Measurements from ENCODE around the gene HSPB3. TPM values are rescaled to one million over a fixed set of nuclear protein-coding genes. Genes with fewer than 3 reads are reported as not detected.

HSPB3 gene
- total and polyA plus RNA-seq, 2 of the 4 experiments (the other 2 are of a cell fraction): 0.31 to 0.54 TPM

- TF ChIP-seq MAFK (IDR thresholded peaks at IDR 0.05; ENCODE audit: low read depth, low read length): no peak
- no peak for TF ChIP-seq NFE2L2 (IDR thresholded peaks at IDR 0.05; ENCODE audit: low read depth, low read length)
- TF ChIP-seq, protein P1, sequence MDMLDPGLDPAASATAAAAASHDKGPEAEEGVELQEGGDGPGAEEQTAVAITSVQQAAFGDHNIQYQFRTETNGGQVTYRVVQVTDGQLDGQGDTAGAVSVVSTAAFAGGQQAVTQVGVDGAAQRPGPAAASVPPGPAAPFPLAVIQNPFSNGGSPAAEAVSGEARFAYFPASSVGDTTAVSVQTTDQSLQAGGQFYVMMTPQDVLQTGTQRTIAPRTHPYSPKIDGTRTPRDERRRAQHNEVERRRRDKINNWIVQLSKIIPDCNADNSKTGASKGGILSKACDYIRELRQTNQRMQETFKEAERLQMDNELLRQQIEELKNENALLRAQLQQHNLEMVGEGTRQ (IDR thresholded peaks at IDR 0.05; ENCODE audit: low read depth, low read length): no peak
- TF ChIP-seq POLR2A (IDR thresholded peaks at IDR 0.05; ENCODE audit: low read depth, low read length): no peak
- no peak for TF ChIP-seq FOS (IDR thresholded peaks at IDR 0.05; ENCODE audit: low read depth, low read length)
- no peak for TF ChIP-seq MAZ (IDR thresholded peaks at IDR 0.05; ENCODE audit: borderline replicate concordance, low read depth, low read length)
- no peak overlapping the region for H3K4ac ChIP-seq (ENCODE audit: low read depth, low read length)
- H4K91ac ChIP-seq (ENCODE audit: insufficient read depth, low read depth, low read length): no peak overlapping the region
- ChIA-PET POLR2A (ENCODE audit: unreplicated experiment) (interaction anchor here (0.6 kb wide), 1 partner anchor 33 kb away, joined by 3 read pairs; no protein-coding TSS in a partner anchor), CTCF (interaction anchor here (0.9 to 1.1 kb wide), 3 partner anchors 12 to 178 kb away, joined by 3 to 4 read pairs (median 4); no protein-coding TSS in a partner anchor)
- no CpG with 5 or more reads among the region's 3 CpGs for WGBS, 2 experiments (ENCODE audit: extremely low coverage in 2 of 2, insufficient read length in 1 of 2)
- ATAC-seq (ENCODE audit: low read depth) (no peak), DNase-seq (no peak)
- no TSS peak for BruUV-seq (replicated peaks)
- H4K5ac ChIP-seq (ENCODE audit: low read depth, low read length): no peak overlapping the region
- dilution Hi-C loops (cut with HindIII; ENCODE audit: low sequenced_read_pairs, unreplicated experiment): no loop called here
- no peaks in the 10 kb centered on the region for H3K4me1 ChIP-seq (ENCODE audit: control insufficient read depth, insufficient read depth, low read length)
- no peak overlapping the region for H2BK15ac ChIP-seq (ENCODE audit: low read depth, low read length)
- no peak overlapping the region for H3K4me3 ChIP-seq (ENCODE audit: insufficient read depth, low read depth, low read length)
- no peak overlapping the region for H2BK20ac ChIP-seq (ENCODE audit: low read depth, low read length)
- H3K27me3 ChIP-seq (ENCODE audit: control insufficient read depth, insufficient read depth, low read length): peaks cover 22% of the 10 kb centered on the region
- no peaks in the 10 kb centered on the region for H3K79me1 ChIP-seq (ENCODE audit: low read depth in 1 of 2, low read length in 2 of 2)
- H3K9ac ChIP-seq (ENCODE audit: low read depth, low read length): no peak overlapping the region
- H3K23ac ChIP-seq (ENCODE audit: low read depth, low read length): no peak overlapping the region
- no peak overlapping the region for H2AFZ ChIP-seq (replicated peaks; ENCODE audit: low read length, poor library complexity)
- H3K27ac ChIP-seq (ENCODE audit: insufficient read depth, low read length): no peak overlapping the region
- no peak overlapping the region for H3K56ac ChIP-seq (ENCODE audit: extremely low read depth, insufficient read depth, low read length)
- H3K9me1 ChIP-seq (ENCODE audit: insufficient read depth, low read length): no peaks in the 10 kb centered on the region
- no peak overlapping the region for H2BK120ac ChIP-seq (ENCODE audit: low read depth, low read length)
- in situ Hi-C loops (cut with MboI; ENCODE audit: low sequenced_read_pairs): no loop called here
- H3K36me3 ChIP-seq (ENCODE audit: control insufficient read depth, insufficient read depth, low read length): no peaks in the 10 kb centered on the region
- H3K4me2 ChIP-seq (ENCODE audit: low read depth, low read length): no peak overlapping the region
- no peaks in the 10 kb centered on the region for H4K20me1 ChIP-seq (ENCODE audit: insufficient read depth, low read length)
- H4K8ac ChIP-seq (ENCODE audit: low read depth in 2 of 2, low read length in 2 of 2): no peak overlapping the region
- no peaks in the 10 kb centered on the region for H3K9me3 ChIP-seq (ENCODE audit: control insufficient read depth, insufficient read depth, low read length)
- no peak overlapping the region for H3K14ac ChIP-seq (replicated peaks; ENCODE audit: low read depth, low read length)
- no peak overlapping the region for H3K18ac ChIP-seq (ENCODE audit: low read depth, low read length)
- H2BK5ac ChIP-seq (ENCODE audit: low read depth, low read length, poor library complexity, severe bottlenecking): no peak overlapping the region
- intact Hi-C loops (cut with micrococcal nuclease): no loop called here
- H2AK5ac ChIP-seq (ENCODE audit: low read depth, low read length): no peak overlapping the region
- H2AK9ac ChIP-seq (replicated peaks; ENCODE audit: low read depth, low read length, poor library complexity): no peak overlapping the region
Measured at GRCh38 chr5:54421976-54422375, 33.5 kb upstream of the HSPB3 start.
